ENCODE results near the gene ABLIM2.

GRCh38 chr4:8150152-8151090 is 8.2 kb downstream of the ABLIM2 start:
- TF ChIP-seq CTCF (conservative IDR thresholded peaks at IDR 0.05; ENCODE audit: low read depth, low read length): no peak
- no peak for TF ChIP-seq POLR2A (IDR thresholded peaks at IDR 0.05; ENCODE audit: low read depth, low read length)
- TF ChIP-seq RCOR1 (IDR thresholded peaks at IDR 0.05; ENCODE audit: insufficient replicate concordance, low read length): no peak
- no peak for TF ChIP-seq CEBPB (IDR thresholded peaks at IDR 0.05; ENCODE audit: low read depth, low read length)
- no peak for TF ChIP-seq MXI1 (IDR thresholded peaks at IDR 0.05; ENCODE audit: borderline replicate concordance, low read depth, low read length)
- TF ChIP-seq USF2 (IDR thresholded peaks at IDR 0.05; ENCODE audit: low read depth, low read length): no peak
- no peak for TF ChIP-seq CHD1 (IDR thresholded peaks at IDR 0.05; ENCODE audit: low read depth, low read length)
- no peak for TF ChIP-seq RAD21 (IDR thresholded peaks at IDR 0.05; ENCODE audit: low read length)
- TF ChIP-seq RFX5 (IDR thresholded peaks at IDR 0.05; ENCODE audit: low read depth, low read length): no peak
- no peak for TF ChIP-seq MAZ (IDR thresholded peaks at IDR 0.05; ENCODE audit: borderline replicate concordance, low read depth, low read length)
